OCI-LY3 (cell line): ENCODE data around the gene ASXL1.

Source experiments
- CTCF ChIP-seq: fragments of 200-600, 300-600 bp; sonication (generic); IDR thresholded peaks from 2 replicates; pipeline ENCODE4 v1.5.1; 2014; ENCODE audit warnings: antibody characterized with exemption, low read length, low read depth
- EZH2phosphoT487 ChIP-seq: fragments of 200-600 bp; shearing (Covaris generic); IDR thresholded peaks from 2 replicates; pipeline ENCODE4 v1.6.1; 2018; ENCODE audit warnings: antibody characterized with exemption, mixed run types, low read depth

DNA sequence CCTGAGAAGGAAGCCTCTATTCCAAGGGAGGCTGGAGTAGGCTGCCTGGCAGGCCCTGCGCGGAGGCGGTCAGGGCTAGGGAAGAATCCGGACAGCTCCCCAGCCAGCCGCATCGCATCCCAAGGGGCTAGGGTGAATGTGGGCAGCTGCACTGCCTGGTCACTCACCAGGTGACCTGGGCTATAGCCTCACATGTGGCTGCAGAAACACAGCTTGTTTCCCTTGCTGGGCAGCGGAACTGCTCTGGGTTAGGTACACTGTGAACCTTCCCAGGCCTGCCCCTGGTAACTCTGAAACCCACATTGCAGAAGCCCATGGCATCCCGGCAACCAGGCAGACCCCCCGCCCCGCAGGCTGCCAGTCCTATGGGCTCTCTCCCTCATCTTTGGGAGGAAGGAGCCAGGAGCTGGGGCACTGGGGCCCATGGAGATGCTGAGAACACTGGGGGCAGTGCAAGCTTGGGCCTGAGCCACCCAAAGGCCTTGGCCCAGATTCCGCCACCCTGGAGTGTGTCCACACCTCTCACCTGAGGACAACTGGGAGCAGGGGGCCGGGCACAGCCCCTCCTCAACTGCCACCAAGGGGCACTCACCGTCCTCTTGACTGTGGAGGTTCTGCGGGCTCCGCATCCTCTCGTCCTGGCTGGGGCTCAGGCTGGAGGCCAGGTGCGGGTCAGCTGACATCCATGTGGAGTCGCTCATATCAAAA, 116.0 kb downstream of the ASXL1 start:
- no peak for TF ChIP-seq CTCF
- no peak for TF ChIP-seq EZH2phosphoT487
